ENCODE data around the gene ANXA1. TPM values are rescaled to one million over a fixed set of nuclear protein-coding genes. Genes with fewer than 3 reads are reported as not detected.

ANXA1 gene
- total RNA-seq, 1 experiment from 2014 or later = 826 TPM

GRCh38 chr9:73138516-73138915 lies 13.1 kb upstream of the ANXA1 start:
- no peak for DNase-seq (ENCODE audit: low read depth)

- DNase-seq (ENCODE audit: low read depth) = no peak
These were observed 10.4 kb upstream of the ANXA1 start for GRCh38 chr9:73141282-73141681.

GRCh38 chr9:73143711-73144328 lies 7.8 kb upstream of the ANXA1 start:
- DNase-seq (ENCODE audit: low read depth) = peak; percentile 79

- no peak for DNase-seq (ENCODE audit: low read depth)
These were observed 5.4 kb upstream of the ANXA1 start for GRCh38 chr9:73146111-73146815.

GRCh38 chr9:73148447-73148937 lies 3.2 kb upstream of the ANXA1 start:
- DNase-seq (ENCODE audit: low read depth) = no peak

- DNase-seq (ENCODE audit: low read depth) = peak; percentile 82
These were observed 2.1 kb upstream of the ANXA1 start for GRCh38 chr9:73149371-73150067.

- DNase-seq (ENCODE audit: low read depth) = peak; percentile 64
These were observed 829 bp downstream of the ANXA1 start for GRCh38 chr9:73152543-73152844.

GRCh38 chr9:73152953-73153352 lies 1.3 kb downstream of the ANXA1 start:
- peak; percentile 21 for DNase-seq (ENCODE audit: low read depth)

- DNase-seq (ENCODE audit: low read depth) = peak; percentile 67
These were observed 2.1 kb downstream of the ANXA1 start for GRCh38 chr9:73153793-73154227.

- no peak for DNase-seq (ENCODE audit: low read depth)
These were observed 2.6 kb downstream of the ANXA1 start for GRCh38 chr9:73154271-73154670.

GRCh38 chr9:73154722-73155121 lies 3.1 kb downstream of the ANXA1 start:
- no peak for DNase-seq (ENCODE audit: low read depth)

GRCh38 chr9:73155377-73155776 lies 3.7 kb downstream of the ANXA1 start:
- DNase-seq (ENCODE audit: low read depth) = no peak

GRCh38 chr9:73155968-73156864 lies 4.6 kb downstream of the ANXA1 start:
- DNase-seq (ENCODE audit: low read depth) = no peak

- no peak for DNase-seq (ENCODE audit: low read depth)
These were observed 5.2 kb downstream of the ANXA1 start for GRCh38 chr9:73156865-73157187.

GRCh38 chr9:73157811-73158210 lies 6.1 kb downstream of the ANXA1 start:
- no peak for DNase-seq (ENCODE audit: low read depth)

- DNase-seq (ENCODE audit: low read depth) = no peak
These were observed 7.1 kb downstream of the ANXA1 start for GRCh38 chr9:73158723-73159122.

- no peak for DNase-seq (ENCODE audit: low read depth)
These were observed 9.2 kb downstream of the ANXA1 start for GRCh38 chr9:73160868-73161267.

GRCh38 chr9:73162987-73163768 lies 11.5 kb downstream of the ANXA1 start:
- no peak for DNase-seq (ENCODE audit: low read depth)

- DNase-seq (ENCODE audit: low read depth) = no peak
These were observed 14.2 kb downstream of the ANXA1 start for GRCh38 chr9:73165911-73166310.

- no peak for DNase-seq (ENCODE audit: low read depth)
These were observed 14.8 kb downstream of the ANXA1 start for GRCh38 chr9:73166468-73166867.

- DNase-seq (ENCODE audit: low read depth) = no peak
These were observed 15.9 kb downstream of the ANXA1 start for GRCh38 chr9:73167614-73168013.
